Spleen (tissue), 7 donors: ENCODE results near the gene MKRN2.

ENCODE experiments used
- POLR2A ChIP-seq, 3 donors: fragments of 450-650 bp; IDR thresholded peaks; one replicate each; pipeline ENCODE4 v1.5.1; 2017; ENCODE audit warnings: antibody characterized with exemption in 3 of 3, mild to moderate bottlenecking in 1 of 3
- POLR2AphosphoS5 ChIP-seq, 3 donors: sonication (generic); formaldehyde crosslinking; IDR thresholded peaks; one replicate each; pipeline ENCODE4 v1.5.1; 2017; ENCODE audit warnings: antibody characterized with exemption in 3 of 3
- TF ChIP-seq, protein P1 (sequence below), 11 experiments: fragments of 200-600 bp in 7 of 11; fragments of 450-650 bp in 4 of 11; sonication (generic) in 4 of 11; IDR thresholded peaks in 8 of 11; conservative IDR thresholded peaks in 3 of 11; 1 replicate in 7 of 11; 2 replicates in 4 of 11; pipeline versions ENCODE4 v1.4.0 to v1.8.0; 2016 to 2021; ENCODE audit warnings: antibody characterized with exemption in 11 of 11, inconsistent platforms in 4 of 11, mild to moderate bottlenecking in 1 of 11
- donor health status: DM: no; HTN: no; CAD: no; lungs with moderate emphysema.
- donor health status: DM: no; HTN: no; CAD: no.
- donor health status: DM: no; HTN: no; CAD: no.

- TF ChIP-seq, protein P1, sequence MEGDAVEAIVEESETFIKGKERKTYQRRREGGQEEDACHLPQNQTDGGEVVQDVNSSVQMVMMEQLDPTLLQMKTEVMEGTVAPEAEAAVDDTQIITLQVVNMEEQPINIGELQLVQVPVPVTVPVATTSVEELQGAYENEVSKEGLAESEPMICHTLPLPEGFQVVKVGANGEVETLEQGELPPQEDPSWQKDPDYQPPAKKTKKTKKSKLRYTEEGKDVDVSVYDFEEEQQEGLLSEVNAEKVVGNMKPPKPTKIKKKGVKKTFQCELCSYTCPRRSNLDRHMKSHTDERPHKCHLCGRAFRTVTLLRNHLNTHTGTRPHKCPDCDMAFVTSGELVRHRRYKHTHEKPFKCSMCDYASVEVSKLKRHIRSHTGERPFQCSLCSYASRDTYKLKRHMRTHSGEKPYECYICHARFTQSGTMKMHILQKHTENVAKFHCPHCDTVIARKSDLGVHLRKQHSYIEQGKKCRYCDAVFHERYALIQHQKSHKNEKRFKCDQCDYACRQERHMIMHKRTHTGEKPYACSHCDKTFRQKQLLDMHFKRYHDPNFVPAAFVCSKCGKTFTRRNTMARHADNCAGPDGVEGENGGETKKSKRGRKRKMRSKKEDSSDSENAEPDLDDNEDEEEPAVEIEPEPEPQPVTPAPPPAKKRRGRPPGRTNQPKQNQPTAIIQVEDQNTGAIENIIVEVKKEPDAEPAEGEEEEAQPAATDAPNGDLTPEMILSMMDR (IDR thresholded peaks at IDR 0.05 in 8 of 11, conservative IDR thresholded peaks at IDR 0.05 in 3 of 11), result no peak
- TF ChIP-seq POLR2AphosphoS5 (IDR thresholded peaks at IDR 0.05) (no peak), POLR2A (IDR thresholded peaks at IDR 0.05) (no peak)
Observed at GRCh38 chr3:12578742-12579141, 21.9 kb downstream of the MKRN2 start.
